ENCODE results near the gene NDC80.

NDC80 gene

GRCh38 chr18:2549462-2549861, 21.9 kb upstream of the NDC80 start:
- in situ Hi-C loops (cut with MboI; ENCODE audit: low sequenced_read_pairs, unreplicated experiment), result loop anchor here (25.0 kb wide), 3 partner anchors 212 to 962 kb away; no protein-coding TSS in a partner anchor
- no peak for TF ChIP-seq CTCF (IDR thresholded peaks at IDR 0.05; ENCODE audit: borderline replicate concordance, control extremely low read depth, extremely low read depth, insufficient read depth, missing control alignments)
- no peak for DNase-seq (ENCODE audit: low spot score)

GRCh38 chr18:2551425-2551824, 19.9 kb upstream of the NDC80 start:
- in situ Hi-C loops (cut with MboI; ENCODE audit: low sequenced_read_pairs, unreplicated experiment), result no loop called here
- no peak for DNase-seq (ENCODE audit: low spot score)
- no peak for TF ChIP-seq CTCF (IDR thresholded peaks at IDR 0.05; ENCODE audit: borderline replicate concordance, control extremely low read depth, extremely low read depth, insufficient read depth, missing control alignments)

- in situ Hi-C loops (cut with MboI; ENCODE audit: low sequenced_read_pairs, unreplicated experiment), result no loop called here
- DNase-seq (ENCODE audit: low spot score), result no peak
- no peak for TF ChIP-seq CTCF (IDR thresholded peaks at IDR 0.05; ENCODE audit: borderline replicate concordance, control extremely low read depth, extremely low read depth, insufficient read depth, missing control alignments)
Observed at GRCh38 chr18:2554696-2555095, 16.7 kb upstream of the NDC80 start.

- in situ Hi-C loops (cut with MboI; ENCODE audit: low sequenced_read_pairs, unreplicated experiment), result no loop called here
- no peak for TF ChIP-seq CTCF (IDR thresholded peaks at IDR 0.05; ENCODE audit: borderline replicate concordance, control extremely low read depth, extremely low read depth, insufficient read depth, missing control alignments)
Observed at GRCh38 chr18:2555895-2556294, 15.5 kb upstream of the NDC80 start.

GRCh38 chr18:2557536-2557935, 13.8 kb upstream of the NDC80 start:
- TF ChIP-seq CTCF (IDR thresholded peaks at IDR 0.05; ENCODE audit: borderline replicate concordance, control extremely low read depth, extremely low read depth, insufficient read depth, missing control alignments), result no peak
- DNase-seq (ENCODE audit: low spot score), result no peak
- in situ Hi-C loops (cut with MboI; ENCODE audit: low sequenced_read_pairs, unreplicated experiment), result no loop called here

More at GRCh38 chr18:2555895-2556294, 15.5 kb upstream of the NDC80 start:
- DNase-seq (ENCODE audit: low spot score), result no peak

- TF ChIP-seq CTCF (IDR thresholded peaks at IDR 0.05; ENCODE audit: borderline replicate concordance, control extremely low read depth, extremely low read depth, insufficient read depth, missing control alignments), result no peak
- in situ Hi-C loops (cut with MboI; ENCODE audit: low sequenced_read_pairs, unreplicated experiment), result no loop called here
- no peak for DNase-seq (ENCODE audit: low spot score)
Observed at GRCh38 chr18:2559249-2559648, 12.1 kb upstream of the NDC80 start.

GRCh38 chr18:2564373-2564772, 7.0 kb upstream of the NDC80 start:
- no peak for DNase-seq (ENCODE audit: low spot score)
- in situ Hi-C loops (cut with MboI; ENCODE audit: low sequenced_read_pairs, unreplicated experiment), result no loop called here
- no peak for TF ChIP-seq CTCF (IDR thresholded peaks at IDR 0.05; ENCODE audit: borderline replicate concordance, control extremely low read depth, extremely low read depth, insufficient read depth, missing control alignments)

Data from GM13976 (cell line).